SK-N-SH treated with all-trans-retinoic acid at 6 μM for 48 hours (cell line): ENCODE measurements around the gene TM9SF3.

Source experiments
- ARNTL ChIP-seq: fragments of 450-650 bp; formaldehyde crosslinking; IDR thresholded peaks from 2 replicates; pipeline ENCODE4 v1.5.0; 2020; ENCODE audit warnings: low read depth, mild to moderate bottlenecking, moderate library complexity, borderline replicate concordance
- BACH2 ChIP-seq: fragments of 250-450 bp; sonication (Bioruptor Pico); IDR thresholded peaks from 2 replicates; pipeline ENCODE4 v1.9.0; 2021; ENCODE audit warnings: mild to moderate bottlenecking, borderline replicate concordance
- ISL1 ChIP-seq: fragments of 250-450 bp; sonication (Bioruptor Pico); IDR thresholded peaks from 2 replicates; pipeline ENCODE4 v2.1.2; 2022; ENCODE audit warnings: mild to moderate bottlenecking, moderate library complexity
- SNAI2 ChIP-seq: fragments of 250-450 bp; sonication (Bioruptor Pico); IDR thresholded peaks from 2 replicates; pipeline ENCODE4 v1.5.0; 2020; ENCODE audit warnings: mild to moderate bottlenecking, moderate library complexity
- ZC3H10 ChIP-seq: fragments of 250-450 bp; sonication (Bioruptor Pico); IDR thresholded peaks from 2 replicates; pipeline ENCODE4 v1.5.1; 2021; ENCODE audit warnings: mild to moderate bottlenecking, moderate library complexity
- ZFP3 ChIP-seq: fragments of 250-450 bp; sonication (Bioruptor Pico); IDR thresholded peaks from 2 replicates; pipeline ENCODE4 v1.5.0; 2020; ENCODE audit warnings: mild to moderate bottlenecking, moderate library complexity
- ZFP30 ChIP-seq: fragments of 450-650 bp; formaldehyde crosslinking; IDR thresholded peaks from 2 replicates; pipeline ENCODE4 v1.5.0; 2022; ENCODE audit warnings: mild to moderate bottlenecking, moderate library complexity
- TF ChIP-seq, protein P1 (sequence below): fragments of 250-450 bp; sonication (Bioruptor Pico); IDR thresholded peaks from 2 replicates; pipeline ENCODE4 v1.5.0; 2020; ENCODE audit warnings: mild to moderate bottlenecking, moderate library complexity
- TF ChIP-seq, protein P2 (sequence below): fragments of 250-450 bp; sonication (Bioruptor Pico); IDR thresholded peaks from 2 replicates; pipeline ENCODE4 v1.8.0; 2020; ENCODE audit warnings: mild to moderate bottlenecking, moderate library complexity, borderline replicate concordance
- TF ChIP-seq, protein P3 (sequence below): fragments of 250-450 bp; sonication (Bioruptor Pico); IDR thresholded peaks from 2 replicates; pipeline ENCODE4 v1.5.1; 2020; ENCODE audit warnings: low read depth, mild to moderate bottlenecking, moderate library complexity

DNA sequence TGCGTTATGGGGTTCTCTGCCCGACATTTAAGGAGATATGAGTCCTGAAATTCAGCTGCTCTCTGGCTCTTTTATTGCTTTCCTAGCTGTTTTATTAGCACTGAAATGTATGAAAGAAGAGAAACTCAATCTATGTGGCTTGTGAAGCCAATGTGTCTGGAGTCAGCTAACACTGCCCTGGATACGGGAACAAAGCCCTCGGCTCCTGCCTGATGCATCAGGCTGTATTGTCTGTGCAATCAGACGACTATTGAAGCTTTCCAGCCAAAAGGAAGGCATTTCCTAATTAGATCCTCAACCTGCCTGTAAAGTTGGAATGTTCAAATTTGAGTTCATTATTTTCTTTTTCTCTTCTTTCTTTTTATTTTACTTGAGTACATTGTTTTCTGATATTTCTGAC is 22.0 kb upstream of the TM9SF3 start:
- TF ChIP-seq ZFP30 (CRISPR knock-in tag): no peak
- TF ChIP-seq, protein P1, sequence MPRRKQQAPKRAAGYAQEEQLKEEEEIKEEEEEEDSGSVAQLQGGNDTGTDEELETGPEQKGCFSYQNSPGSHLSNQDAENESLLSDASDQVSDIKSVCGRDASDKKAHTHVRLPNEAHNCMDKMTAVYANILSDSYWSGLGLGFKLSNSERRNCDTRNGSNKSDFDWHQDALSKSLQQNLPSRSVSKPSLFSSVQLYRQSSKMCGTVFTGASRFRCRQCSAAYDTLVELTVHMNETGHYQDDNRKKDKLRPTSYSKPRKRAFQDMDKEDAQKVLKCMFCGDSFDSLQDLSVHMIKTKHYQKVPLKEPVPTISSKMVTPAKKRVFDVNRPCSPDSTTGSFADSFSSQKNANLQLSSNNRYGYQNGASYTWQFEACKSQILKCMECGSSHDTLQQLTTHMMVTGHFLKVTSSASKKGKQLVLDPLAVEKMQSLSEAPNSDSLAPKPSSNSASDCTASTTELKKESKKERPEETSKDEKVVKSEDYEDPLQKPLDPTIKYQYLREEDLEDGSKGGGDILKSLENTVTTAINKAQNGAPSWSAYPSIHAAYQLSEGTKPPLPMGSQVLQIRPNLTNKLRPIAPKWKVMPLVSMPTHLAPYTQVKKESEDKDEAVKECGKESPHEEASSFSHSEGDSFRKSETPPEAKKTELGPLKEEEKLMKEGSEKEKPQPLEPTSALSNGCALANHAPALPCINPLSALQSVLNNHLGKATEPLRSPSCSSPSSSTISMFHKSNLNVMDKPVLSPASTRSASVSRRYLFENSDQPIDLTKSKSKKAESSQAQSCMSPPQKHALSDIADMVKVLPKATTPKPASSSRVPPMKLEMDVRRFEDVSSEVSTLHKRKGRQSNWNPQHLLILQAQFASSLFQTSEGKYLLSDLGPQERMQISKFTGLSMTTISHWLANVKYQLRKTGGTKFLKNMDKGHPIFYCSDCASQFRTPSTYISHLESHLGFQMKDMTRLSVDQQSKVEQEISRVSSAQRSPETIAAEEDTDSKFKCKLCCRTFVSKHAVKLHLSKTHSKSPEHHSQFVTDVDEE (CRISPR knock-in tag): no peak
- no peak for TF ChIP-seq SNAI2 (CRISPR knock-in tag)
- TF ChIP-seq, protein P2, sequence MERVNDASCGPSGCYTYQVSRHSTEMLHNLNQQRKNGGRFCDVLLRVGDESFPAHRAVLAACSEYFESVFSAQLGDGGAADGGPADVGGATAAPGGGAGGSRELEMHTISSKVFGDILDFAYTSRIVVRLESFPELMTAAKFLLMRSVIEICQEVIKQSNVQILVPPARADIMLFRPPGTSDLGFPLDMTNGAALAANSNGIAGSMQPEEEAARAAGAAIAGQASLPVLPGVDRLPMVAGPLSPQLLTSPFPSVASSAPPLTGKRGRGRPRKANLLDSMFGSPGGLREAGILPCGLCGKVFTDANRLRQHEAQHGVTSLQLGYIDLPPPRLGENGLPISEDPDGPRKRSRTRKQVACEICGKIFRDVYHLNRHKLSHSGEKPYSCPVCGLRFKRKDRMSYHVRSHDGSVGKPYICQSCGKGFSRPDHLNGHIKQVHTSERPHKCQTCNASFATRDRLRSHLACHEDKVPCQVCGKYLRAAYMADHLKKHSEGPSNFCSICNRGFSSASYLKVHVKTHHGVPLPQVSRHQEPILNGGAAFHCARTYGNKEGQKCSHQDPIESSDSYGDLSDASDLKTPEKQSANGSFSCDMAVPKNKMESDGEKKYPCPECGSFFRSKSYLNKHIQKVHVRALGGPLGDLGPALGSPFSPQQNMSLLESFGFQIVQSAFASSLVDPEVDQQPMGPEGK: no peak
- no peak for TF ChIP-seq ZFP3 (CRISPR knock-in tag)
- TF ChIP-seq BACH2 (CRISPR knock-in tag): no peak
- TF ChIP-seq, protein P3, sequence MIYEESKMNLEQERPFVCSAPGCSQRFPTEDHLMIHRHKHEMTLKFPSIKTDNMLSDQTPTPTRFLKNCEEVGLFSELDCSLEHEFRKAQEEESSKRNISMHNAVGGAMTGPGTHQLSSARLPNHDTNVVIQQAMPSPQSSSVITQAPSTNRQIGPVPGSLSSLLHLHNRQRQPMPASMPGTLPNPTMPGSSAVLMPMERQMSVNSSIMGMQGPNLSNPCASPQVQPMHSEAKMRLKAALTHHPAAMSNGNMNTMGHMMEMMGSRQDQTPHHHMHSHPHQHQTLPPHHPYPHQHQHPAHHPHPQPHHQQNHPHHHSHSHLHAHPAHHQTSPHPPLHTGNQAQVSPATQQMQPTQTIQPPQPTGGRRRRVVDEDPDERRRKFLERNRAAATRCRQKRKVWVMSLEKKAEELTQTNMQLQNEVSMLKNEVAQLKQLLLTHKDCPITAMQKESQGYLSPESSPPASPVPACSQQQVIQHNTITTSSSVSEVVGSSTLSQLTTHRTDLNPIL (CRISPR knock-in tag): no peak
- no peak for TF ChIP-seq ISL1
- TF ChIP-seq ZC3H10 (CRISPR knock-in tag): no peak
- TF ChIP-seq ARNTL (CRISPR knock-in tag): no peak
